ENCODE data around the gene C1orf87. TPM values are rescaled to one million over a fixed set of nuclear protein-coding genes. Genes with fewer than 3 reads are reported as not detected.

The C1orf87 gene
- total RNA-seq, 1 experiment from 2014 or later = 0.33 TPM

DNA sequence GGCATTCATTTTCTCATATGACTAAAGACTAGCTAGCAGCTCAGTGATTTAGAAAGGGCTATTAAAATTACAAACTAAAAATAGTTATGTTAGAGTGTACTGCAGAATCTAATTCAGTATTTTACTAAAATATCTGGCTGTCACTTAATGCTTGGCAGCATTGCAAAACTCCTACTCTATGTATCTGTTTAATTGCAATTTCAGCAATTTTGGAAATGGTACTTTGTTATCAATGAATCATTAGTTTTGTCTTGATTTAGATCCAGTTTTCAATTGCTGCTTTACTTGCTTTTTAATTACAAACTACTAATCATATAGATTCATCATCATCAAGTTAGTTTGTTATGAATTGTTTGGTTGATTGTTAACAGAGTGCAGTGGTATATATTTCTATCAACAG lies 19.2 kb downstream of the C1orf87 start:
- Histone ChIP-seq H4K20me1 (ENCODE audit: control insufficient read depth, insufficient read depth, insufficient read length) (no peaks in the 10 kb centered on the region), H3K27me3 (ENCODE audit: insufficient read depth, low read length) (no peaks in the 10 kb centered on the region), H3K4ac (ENCODE audit: low read depth, low read length) (no peak overlapping the region), H3K27ac (ENCODE audit: insufficient read length, low read depth, low read length) (no peak overlapping the region), H3K23me2 (ENCODE audit: insufficient read length, low read depth, low read length, poor library complexity, severe bottlenecking) (no peaks in the 10 kb centered on the region), H3K9ac (ENCODE audit: extremely low read depth, insufficient read length, low read length) (no peak overlapping the region), H4K91ac (ENCODE audit: insufficient read length, low read depth, low read length) (no peak overlapping the region), H3K23ac (ENCODE audit: insufficient read length, low read depth, low read length) (no peak overlapping the region), H3K4me2 (ENCODE audit: insufficient read depth, insufficient read length, low read length) (no peak overlapping the region), H3K79me2 (ENCODE audit: insufficient read depth, low read length) (no peaks in the 10 kb centered on the region), H3K18ac (ENCODE audit: insufficient read length, low read depth, low read length) (no peak overlapping the region), H2BK12ac (ENCODE audit: insufficient read length, low read depth, low read length) (no peak overlapping the region), H2BK5ac (ENCODE audit: insufficient read length, low read length) (no peak overlapping the region), H3K14ac (ENCODE audit: insufficient read depth, low read length) (no peak overlapping the region), H4K8ac (replicated peaks; ENCODE audit: insufficient read length, low read depth, low read length) (no peak overlapping the region), H2AFZ (ENCODE audit: low read length) (no peak overlapping the region), H3K9me3 (ENCODE audit: control insufficient read depth, low read depth, low read length) (no peaks in the 10 kb centered on the region), H2AK5ac (ENCODE audit: insufficient read length, low read length) (no peak overlapping the region), H2BK15ac (ENCODE audit: low read depth, low read length) (no peak overlapping the region), H4K5ac (ENCODE audit: insufficient read length, low read depth, low read length) (no peak overlapping the region), H2BK120ac (ENCODE audit: low read depth, low read length, poor library complexity, severe bottlenecking) (no peak overlapping the region), H3K4me1 (ENCODE audit: insufficient read depth, low read length) (no peaks in the 10 kb centered on the region), H3T11ph (ENCODE audit: low read length) (no peak overlapping the region), H3K79me1 (ENCODE audit: insufficient read depth, low read depth, low read length, poor library complexity, severe bottlenecking) (no peaks in the 10 kb centered on the region), H3K56ac (ENCODE audit: insufficient read length, low read depth, low read length) (no peak overlapping the region), H2BK20ac (ENCODE audit: low read depth, low read length, poor library complexity, severe bottlenecking) (no peak overlapping the region)
- H3K27me3 Mint-ChIP-seq (ENCODE audit: low read depth) = no peaks in the 10 kb centered on the region; the same call in 1 of the 2 replicates
- H3K9me3 Mint-ChIP-seq = peaks cover 7 to 15% of the 10 kb centered on the region in 2 experiments; a peak in 3 of 5 replicates
- H3K27ac Mint-ChIP-seq = no peak overlapping the region
- DNase-seq = no peak
- peaks cover 0 to 14% (median 0%) of the 10 kb centered on the region in 3 experiments; a peak in 3 of 7 replicates for H3K36me3 Mint-ChIP-seq (ENCODE audit: insufficient read depth in 1 of 3, low read depth in 3 of 3)
- peaks cover 7% of the 10 kb centered on the region in 2 experiments for H3K4me1 Mint-ChIP-seq
- no peak overlapping the region for H3K4me3 Mint-ChIP-seq
- TF ChIP-seq, protein P1, sequence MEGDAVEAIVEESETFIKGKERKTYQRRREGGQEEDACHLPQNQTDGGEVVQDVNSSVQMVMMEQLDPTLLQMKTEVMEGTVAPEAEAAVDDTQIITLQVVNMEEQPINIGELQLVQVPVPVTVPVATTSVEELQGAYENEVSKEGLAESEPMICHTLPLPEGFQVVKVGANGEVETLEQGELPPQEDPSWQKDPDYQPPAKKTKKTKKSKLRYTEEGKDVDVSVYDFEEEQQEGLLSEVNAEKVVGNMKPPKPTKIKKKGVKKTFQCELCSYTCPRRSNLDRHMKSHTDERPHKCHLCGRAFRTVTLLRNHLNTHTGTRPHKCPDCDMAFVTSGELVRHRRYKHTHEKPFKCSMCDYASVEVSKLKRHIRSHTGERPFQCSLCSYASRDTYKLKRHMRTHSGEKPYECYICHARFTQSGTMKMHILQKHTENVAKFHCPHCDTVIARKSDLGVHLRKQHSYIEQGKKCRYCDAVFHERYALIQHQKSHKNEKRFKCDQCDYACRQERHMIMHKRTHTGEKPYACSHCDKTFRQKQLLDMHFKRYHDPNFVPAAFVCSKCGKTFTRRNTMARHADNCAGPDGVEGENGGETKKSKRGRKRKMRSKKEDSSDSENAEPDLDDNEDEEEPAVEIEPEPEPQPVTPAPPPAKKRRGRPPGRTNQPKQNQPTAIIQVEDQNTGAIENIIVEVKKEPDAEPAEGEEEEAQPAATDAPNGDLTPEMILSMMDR (conservative IDR thresholded peaks at IDR 0.05) = no peak
